BLaER1 treated with 17β-estradiol and CSF1 and Interleukin-3, amounts not matched to agents 10 nM and 100 nM (cell line): Measurements from ENCODE around the gene DCST2.

Experiments
- H3K27ac ChIP-seq, 11 experiments: shearing (Covaris generic); formaldehyde crosslinking; 2 replicates each; pipeline ENCODE4 v1.8.1; 2022
- H3K27me3 ChIP-seq, 11 experiments: shearing (Covaris generic); formaldehyde crosslinking; 2 replicates each; pipeline ENCODE4 v1.8.1; 2022
- H3K36me3 ChIP-seq, 11 experiments: shearing (Covaris generic); formaldehyde crosslinking; 2 replicates each; pipeline ENCODE4 v1.8.1; 2022
- H3K4me1 ChIP-seq, 10 experiments: shearing (Covaris generic); formaldehyde crosslinking; 2 replicates each; pipeline ENCODE4 v1.8.1; 2022
- H3K4me2 ChIP-seq, 11 experiments: shearing (Covaris generic); formaldehyde crosslinking; 2 replicates each; pipeline ENCODE4 v1.8.1; 2022
- H3K4me3 ChIP-seq, 10 experiments: shearing (Covaris generic); formaldehyde crosslinking; 2 replicates each; pipeline ENCODE4 v1.8.1; 2022
- H3K9ac ChIP-seq, 11 experiments: shearing (Covaris generic); formaldehyde crosslinking; 2 replicates each; pipeline ENCODE4 v1.8.1; 2022
- H3K9me3 ChIP-seq, 11 experiments: shearing (Covaris generic); formaldehyde crosslinking; replicated peaks in 1 of 11; 2 replicates each; pipeline ENCODE4 v1.8.1; 2022
- H4K20me1 ChIP-seq, 11 experiments: shearing (Covaris generic); formaldehyde crosslinking; 2 replicates each; pipeline ENCODE4 v1.8.1; 2022
- Cebpa-rat ChIP-seq, 11 experiments: shearing (Covaris generic); IDR thresholded peaks; 2 replicates each; pipeline ENCODE4 v1.8.1; 2022

Gene DCST2

DNA sequence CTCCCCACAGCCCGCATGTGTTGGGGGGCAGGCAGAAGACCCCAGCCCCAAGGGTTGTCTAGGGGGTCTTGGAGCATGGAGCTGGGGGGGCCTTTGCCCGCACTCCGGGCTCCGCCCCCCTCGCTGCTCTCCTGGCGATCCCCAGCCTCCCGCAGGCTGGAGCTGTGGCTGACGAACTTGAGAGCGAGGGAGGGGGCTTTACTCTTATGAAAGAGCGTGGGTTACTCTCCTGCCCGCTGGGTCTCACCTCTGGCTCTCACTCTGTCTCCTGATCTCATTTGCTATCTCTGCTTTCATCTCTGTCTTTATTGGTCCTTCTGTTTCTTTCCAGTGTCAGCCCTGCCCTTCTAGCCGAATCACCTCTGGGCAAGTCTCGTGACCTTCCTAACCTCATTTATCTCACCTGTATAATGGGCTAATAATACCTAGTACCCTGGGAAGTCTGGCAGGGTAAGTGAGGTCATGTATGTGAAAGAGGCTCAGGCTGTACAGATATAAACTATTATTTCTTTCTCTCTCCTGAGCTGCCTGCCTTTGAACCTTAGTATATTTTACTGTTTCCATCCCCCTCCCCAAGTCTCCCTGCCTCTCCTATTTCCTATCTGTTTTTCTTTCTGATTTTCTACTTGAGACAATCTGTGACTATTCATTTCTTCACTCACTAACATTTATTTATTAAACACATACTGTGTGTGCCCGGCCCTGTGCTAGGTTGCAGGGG is 30.7 kb upstream of the DCST2 start:
- Histone ChIP-seq H3K36me3 (peaks cover 14 to 52% (median 45%) of the 10 kb centered on the region in 11 experiments; a peak in 21 of 22 replicates), H3K27ac (peak overlapping the region in 10 of 11 experiments; percentile 76 to 89 (median 81); a peak in 21 of 22 replicates), H3K27me3 (no peaks in the 10 kb centered on the region), H4K20me1 (peaks cover 15 to 83% (median 49%) of the 10 kb centered on the region in 11 experiments; a peak in 21 of 22 replicates), H3K9ac (peak overlapping the region; percentile 82 to 90 (median 85)), H3K4me3 (peak overlapping the region; percentile 74 to 94 (median 83)), H3K9me3 (no peaks in the 10 kb centered on the region), H3K4me2 (peak overlapping the region; percentile 91 to 100 (median 99)), H3K4me1 (peaks cover 70 to 76% (median 73%) of the 10 kb centered on the region in 10 experiments)
- TF ChIP-seq Cebpa-rat (IDR thresholded peaks at IDR 0.05) = no peak

DNA sequence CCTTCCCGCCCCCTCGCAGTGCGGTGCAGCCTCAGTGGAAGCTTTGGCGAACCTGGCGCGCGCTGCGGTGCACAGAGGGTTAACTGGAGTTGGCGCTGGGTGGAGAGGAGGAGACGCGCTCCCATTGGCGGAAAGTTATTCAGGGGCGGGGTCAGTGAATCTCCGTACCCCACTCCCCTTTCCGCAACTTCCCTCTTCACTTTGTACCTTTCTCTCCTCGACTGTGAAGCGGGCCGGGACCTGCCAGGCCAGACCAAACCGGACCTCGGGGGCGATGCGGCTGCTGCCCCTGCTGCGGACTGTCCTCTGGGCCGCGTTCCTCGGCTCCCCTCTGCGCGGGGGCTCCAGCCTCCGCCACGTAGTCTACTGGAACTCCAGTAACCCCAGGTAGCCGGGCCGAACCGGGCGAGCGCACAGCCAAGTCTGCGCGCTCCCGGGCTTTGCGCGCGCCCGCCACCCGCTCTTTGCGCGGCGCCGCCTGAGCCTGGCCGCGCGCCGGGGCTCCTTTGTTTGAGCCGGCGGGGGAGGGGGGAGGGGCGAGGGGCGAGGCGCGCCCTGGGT is 30.0 kb upstream of the DCST2 start, which contains the start of gene EFNA4:
Gene EFNA4 (plus strand): TSS at position 191 of the 561 bp plus-strand sequence. CDS start 84 bp downstream, at position 275.
- H3K4me2 ChIP-seq = peak within 1 kb of the TSS; percentile 91 to 100 (median 99)
- peak within 1 kb of the TSS; percentile 41 to 89 (median 81); a peak in 21 of 22 replicates for H3K27ac ChIP-seq
- TF ChIP-seq Cebpa-rat (IDR thresholded peaks at IDR 0.05) = no peak
- no peaks in the 10 kb centered on the region for H3K9me3 ChIP-seq
- H3K36me3 ChIP-seq = peaks cover 19 to 52% (median 45%) of the 10 kb centered on the region in 11 experiments
- H3K9ac ChIP-seq = peak within 1 kb of the TSS; percentile 82 to 90 (median 85)
- H3K4me1 ChIP-seq = peaks cover 63 to 70% (median 67%) of the 10 kb centered on the region in 10 experiments
- peaks cover 15 to 83% (median 47%) of the 10 kb centered on the region in 11 experiments; a peak in 21 of 22 replicates for H4K20me1 ChIP-seq
- H3K27me3 ChIP-seq = no peaks in the 10 kb centered on the region
- peak within 1 kb of the TSS; percentile 74 to 94 (median 83) for H3K4me3 ChIP-seq

DNA sequence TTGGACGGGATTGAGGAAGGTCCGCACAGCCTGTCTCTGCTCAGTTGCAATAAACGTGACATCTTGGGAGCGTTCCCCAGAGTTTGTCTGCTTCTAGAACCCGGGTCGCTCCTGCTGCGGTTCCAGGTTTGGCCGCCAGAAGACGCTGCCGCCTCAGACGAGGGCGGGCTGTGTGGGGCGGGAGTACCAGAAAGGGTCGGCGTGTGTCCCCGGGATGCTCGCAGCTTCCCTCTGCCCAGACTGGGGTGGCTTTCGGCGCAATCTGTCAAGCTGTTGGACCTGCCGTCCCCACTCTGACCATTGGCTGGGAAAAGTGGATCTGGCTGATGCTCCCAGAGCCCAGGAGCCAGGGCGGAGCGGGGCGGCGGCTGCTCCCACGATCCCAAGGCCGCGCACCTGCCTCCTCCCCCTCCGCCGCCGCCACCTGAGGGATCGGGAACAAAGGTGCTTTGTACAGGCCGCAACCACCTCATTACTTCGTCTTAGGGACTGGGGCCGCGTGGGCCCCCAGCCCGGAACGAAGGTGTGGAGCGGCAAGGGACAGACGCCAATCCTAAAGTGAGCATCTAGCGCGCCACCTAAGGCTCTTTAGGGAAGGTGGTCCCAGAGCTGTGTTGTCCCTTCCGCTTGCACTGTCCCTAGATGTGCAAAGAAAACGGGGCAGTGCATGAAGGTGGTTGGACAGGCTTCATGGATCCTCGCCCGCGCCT is 29.3 kb upstream of the DCST2 start:
- H3K27ac ChIP-seq = no peak overlapping the region

DNA sequence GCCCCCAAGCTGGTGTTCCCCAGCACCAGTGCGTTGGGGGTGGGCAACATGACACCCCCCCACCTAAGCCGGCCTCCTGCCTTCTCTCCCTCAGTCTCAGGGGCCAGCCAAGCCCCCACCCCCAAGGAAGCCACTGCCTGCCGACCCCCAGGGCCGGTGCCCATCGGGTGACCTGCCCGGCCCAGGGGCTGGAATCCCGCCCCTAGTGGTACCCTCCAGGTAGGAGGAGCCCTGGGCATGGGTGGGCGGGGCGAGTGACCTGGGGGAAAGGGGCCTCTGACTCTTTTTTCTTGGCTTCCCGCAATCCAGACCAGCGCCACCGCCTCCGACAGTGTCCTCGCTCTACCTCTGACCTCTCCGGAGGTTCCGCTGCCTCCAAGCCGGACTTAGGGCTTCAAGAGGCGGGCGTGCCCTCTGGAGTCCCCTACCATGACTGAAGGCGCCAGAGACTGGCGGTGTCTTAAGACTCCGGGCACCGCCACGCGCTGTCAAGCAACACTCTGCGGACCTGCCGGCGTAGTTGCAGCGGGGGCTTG is 28.6 kb upstream of the DCST2 start:
- Histone ChIP-seq H3K4me3 (peak overlapping the region in 7 of 10 experiments; percentile 30 to 85 (median 76); a peak in 11 of 20 replicates), H3K9ac (peak overlapping the region in 8 of 11 experiments; percentile 9 to 90 (median 53); a peak in 11 of 22 replicates), H3K36me3 (peaks cover 31 to 53% (median 45%) of the 10 kb centered on the region in 11 experiments), H3K27ac (peak overlapping the region in 3 of 11 experiments; percentile 41 to 50 (median 47); a peak in 6 of 22 replicates), H4K20me1 (peaks cover 15 to 93% (median 49%) of the 10 kb centered on the region in 11 experiments; a peak in 21 of 22 replicates), H3K4me1 (peaks cover 50 to 57% (median 54%) of the 10 kb centered on the region in 10 experiments), H3K9me3 (no peaks in the 10 kb centered on the region), H3K4me2 (peak overlapping the region; percentile 91 to 100 (median 99)), H3K27me3 (no peaks in the 10 kb centered on the region)
- no peak for TF ChIP-seq Cebpa-rat (IDR thresholded peaks at IDR 0.05)

More for the DNA sequence above, 29.3 kb upstream of the DCST2 start:
- Histone ChIP-seq H3K27me3 (no peaks in the 10 kb centered on the region), H4K20me1 (peaks cover 15 to 89% (median 49%) of the 10 kb centered on the region in 11 experiments; a peak in 21 of 22 replicates), H3K9me3 (no peaks in the 10 kb centered on the region), H3K9ac (peak overlapping the region in 8 of 11 experiments; percentile 44 to 90 (median 86); a peak in 15 of 22 replicates), H3K36me3 (peaks cover 25 to 53% (median 45%) of the 10 kb centered on the region in 11 experiments), H3K4me3 (peak overlapping the region; percentile 74 to 94 (median 83)), H3K4me1 (peaks cover 56 to 62% (median 59%) of the 10 kb centered on the region in 10 experiments), H3K4me2 (peak overlapping the region; percentile 91 to 100 (median 99))
- no peak for TF ChIP-seq Cebpa-rat (IDR thresholded peaks at IDR 0.05)

DNA sequence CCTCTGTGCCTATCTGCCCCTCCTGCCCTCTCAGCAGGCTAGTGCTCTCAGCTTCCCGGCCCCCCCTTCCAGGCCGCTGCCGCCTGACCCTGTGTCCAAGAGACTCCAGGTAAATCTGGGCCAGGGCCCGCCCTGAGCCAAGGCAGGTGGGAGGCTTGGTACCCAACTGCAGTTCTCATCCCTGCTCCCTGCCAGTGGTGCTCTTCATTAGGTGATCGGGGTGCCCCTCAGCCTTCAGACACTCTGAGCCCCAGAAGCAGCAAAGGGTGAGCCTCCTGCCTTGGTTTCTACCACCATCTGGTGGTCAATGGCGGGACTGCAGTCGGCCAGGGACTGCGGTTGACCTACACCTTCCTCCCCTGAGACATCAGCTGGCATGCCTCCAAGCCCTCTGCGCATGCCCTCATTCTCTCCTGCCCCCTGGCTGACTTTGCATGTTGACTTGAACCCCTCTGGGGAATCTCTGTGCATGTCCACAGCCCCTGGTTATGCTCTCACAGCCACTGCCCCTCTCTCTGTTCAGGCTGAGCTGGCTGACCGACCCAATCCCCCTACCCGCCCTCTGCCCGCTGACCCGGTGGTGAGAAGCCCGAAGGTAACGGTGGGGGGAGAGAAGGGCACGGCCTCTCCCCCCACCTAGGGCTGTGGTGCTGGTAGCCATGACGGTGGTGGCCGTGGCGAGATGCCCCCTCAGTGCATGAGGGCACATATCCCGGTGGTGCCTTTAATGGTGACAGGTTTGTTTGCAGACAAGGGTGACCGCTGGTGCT is 28.0 kb upstream of the DCST2 start:
- H3K9ac ChIP-seq = peak overlapping the region in 7 of 11 experiments; percentile 9 to 90 (median 59); a peak in 9 of 22 replicates
- H3K27ac ChIP-seq = peak overlapping the region in 3 of 11 experiments; percentile 41 to 50 (median 47); a peak in 7 of 22 replicates
- no peaks in the 10 kb centered on the region for H3K27me3 ChIP-seq
- no peaks in the 10 kb centered on the region for H3K9me3 ChIP-seq
- H3K36me3 ChIP-seq = peaks cover 31 to 55% (median 48%) of the 10 kb centered on the region in 11 experiments
- H3K4me2 ChIP-seq = peak overlapping the region; percentile 91 to 100 (median 99)
- peaks cover 15 to 93% (median 42%) of the 10 kb centered on the region in 11 experiments; a peak in 21 of 22 replicates for H4K20me1 ChIP-seq
- peak overlapping the region in 7 of 10 experiments; percentile 30 to 85 (median 76); a peak in 10 of 20 replicates for H3K4me3 ChIP-seq
- no peak for TF ChIP-seq Cebpa-rat (IDR thresholded peaks at IDR 0.05)
- H3K4me1 ChIP-seq = peaks cover 43 to 50% (median 47%) of the 10 kb centered on the region in 10 experiments

DNA sequence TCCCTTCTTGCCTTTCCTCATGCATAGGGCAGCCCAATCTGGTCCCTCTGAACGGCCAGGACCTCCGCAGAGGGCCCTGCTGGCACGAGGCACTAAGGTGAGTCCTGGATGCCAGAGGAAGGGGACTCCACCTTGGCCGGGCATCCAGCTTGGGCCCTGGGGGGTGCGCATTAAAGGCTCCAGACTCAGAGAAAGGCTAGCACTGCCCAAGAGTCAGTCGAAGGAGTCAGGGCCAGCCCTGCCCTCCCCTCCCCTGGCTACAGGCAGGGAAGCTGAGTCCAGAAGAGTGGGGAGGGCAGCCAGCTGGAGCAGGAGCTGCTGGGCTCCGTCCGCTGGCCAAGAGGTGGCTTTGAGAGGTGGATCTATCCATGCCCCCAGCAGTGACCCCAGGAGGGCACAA is 27.2 kb upstream of the DCST2 start:
- Histone ChIP-seq H3K4me3 (no peak overlapping the region), H3K27me3 (no peaks in the 10 kb centered on the region)

DNA sequence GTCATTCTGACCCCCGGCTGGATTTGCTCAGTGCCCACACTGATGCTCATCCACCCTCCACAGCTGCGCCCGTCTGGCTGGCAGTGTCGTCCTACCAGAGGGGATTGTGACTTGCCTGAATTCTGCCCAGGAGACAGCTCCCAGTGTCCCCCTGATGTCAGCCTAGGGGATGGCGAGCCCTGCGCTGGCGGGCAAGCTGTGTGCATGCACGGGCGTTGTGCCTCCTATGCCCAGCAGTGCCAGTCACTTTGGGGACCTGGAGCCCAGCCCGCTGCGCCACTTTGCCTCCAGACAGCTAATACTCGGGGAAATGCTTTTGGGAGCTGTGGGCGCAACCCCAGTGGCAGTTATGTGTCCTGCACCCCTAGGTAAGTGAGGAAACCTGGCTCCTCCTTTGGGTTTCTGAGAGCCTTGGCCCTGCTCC is 24.2 kb upstream of the DCST2 start:
- H3K27ac ChIP-seq = no peak overlapping the region
- 0 out of 22 replicates have a peak overlapping the region, but pooled peaks of 1 of the 11 experiments have one; percentile 17 for H3K9ac ChIP-seq
- H3K36me3 ChIP-seq = peaks cover 40 to 83% (median 74%) of the 10 kb centered on the region in 11 experiments
- no peaks in the 10 kb centered on the region for H3K9me3 ChIP-seq
- TF ChIP-seq Cebpa-rat (IDR thresholded peaks at IDR 0.05) = no peak
- no peak overlapping the region for H3K4me2 ChIP-seq
- no peak overlapping the region for H3K4me3 ChIP-seq
- peaks cover 35 to 39% (median 37%) of the 10 kb centered on the region in 10 experiments for H3K4me1 ChIP-seq
- peaks cover 15 to 98% (median 31%) of the 10 kb centered on the region in 11 experiments; a peak in 20 of 22 replicates for H4K20me1 ChIP-seq
- no peaks in the 10 kb centered on the region for H3K27me3 ChIP-seq

More for the DNA sequence above, 27.2 kb upstream of the DCST2 start:
- no peak for TF ChIP-seq Cebpa-rat (IDR thresholded peaks at IDR 0.05)
- Histone ChIP-seq H3K27ac (no peak overlapping the region), H3K36me3 (peaks cover 35 to 57% (median 54%) of the 10 kb centered on the region in 11 experiments), H3K4me1 (peaks cover 36 to 43% (median 39%) of the 10 kb centered on the region in 10 experiments), H3K9ac (peak overlapping the region in 1 of 11 experiments; percentile 37; a peak in 1 of 22 replicates), H3K9me3 (no peaks in the 10 kb centered on the region), H3K4me2 (peak overlapping the region in 7 of 11 experiments; percentile 45 to 100 (median 95); a peak in 5 of 22 replicates), H4K20me1 (peaks cover 15 to 94% (median 34%) of the 10 kb centered on the region in 11 experiments; a peak in 21 of 22 replicates)
